ENCODE data around the gene TOLLIP. TPM values are rescaled to one million over a fixed set of nuclear protein-coding genes. Genes with fewer than 3 reads are reported as not detected.
"Not testable (repeated sequence)": the region's sequence is repeated elsewhere in the genome, so short reads cannot be mapped to it uniquely, and the experiment has no call there.

TOLLIP gene
- total RNA-seq, 1 donor from 2014 or later, result 71.1 TPM

DNA sequence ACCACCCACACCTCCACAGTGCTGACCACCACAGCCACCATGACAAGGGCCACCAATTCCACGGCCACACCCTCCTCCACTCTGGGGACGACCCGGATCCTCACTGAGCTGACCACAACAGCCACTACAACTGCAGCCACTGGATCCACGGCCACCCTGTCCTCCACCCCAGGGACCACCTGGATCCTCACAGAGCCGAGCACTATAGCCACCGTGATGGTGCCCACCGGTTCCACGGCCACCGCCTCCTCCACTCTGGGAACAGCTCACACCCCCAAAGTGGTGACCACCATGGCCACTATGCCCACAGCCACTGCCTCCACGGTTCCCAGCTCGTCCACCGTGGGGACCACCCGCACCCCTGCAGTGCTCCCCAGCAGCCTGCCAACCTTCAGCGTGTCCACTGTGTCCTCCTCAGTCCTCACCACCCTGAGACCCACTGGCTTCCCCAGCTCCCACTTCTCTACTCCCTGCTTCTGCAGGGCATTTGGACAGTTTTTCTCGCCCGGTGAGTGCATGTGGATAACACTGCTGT, 58.1 kb downstream of the TOLLIP start:
- Histone ChIP-seq H3K9me3 (no peaks in the 10 kb centered on the region), H3K27me3 (no peaks in the 10 kb centered on the region), H3K36me3 (no peaks in the 10 kb centered on the region), H3K4me1 (no peaks in the 10 kb centered on the region), H3K4me3 (no peak overlapping the region), H3K27ac (no peak overlapping the region)
- no peak for ATAC-seq
- TF ChIP-seq, protein P1, sequence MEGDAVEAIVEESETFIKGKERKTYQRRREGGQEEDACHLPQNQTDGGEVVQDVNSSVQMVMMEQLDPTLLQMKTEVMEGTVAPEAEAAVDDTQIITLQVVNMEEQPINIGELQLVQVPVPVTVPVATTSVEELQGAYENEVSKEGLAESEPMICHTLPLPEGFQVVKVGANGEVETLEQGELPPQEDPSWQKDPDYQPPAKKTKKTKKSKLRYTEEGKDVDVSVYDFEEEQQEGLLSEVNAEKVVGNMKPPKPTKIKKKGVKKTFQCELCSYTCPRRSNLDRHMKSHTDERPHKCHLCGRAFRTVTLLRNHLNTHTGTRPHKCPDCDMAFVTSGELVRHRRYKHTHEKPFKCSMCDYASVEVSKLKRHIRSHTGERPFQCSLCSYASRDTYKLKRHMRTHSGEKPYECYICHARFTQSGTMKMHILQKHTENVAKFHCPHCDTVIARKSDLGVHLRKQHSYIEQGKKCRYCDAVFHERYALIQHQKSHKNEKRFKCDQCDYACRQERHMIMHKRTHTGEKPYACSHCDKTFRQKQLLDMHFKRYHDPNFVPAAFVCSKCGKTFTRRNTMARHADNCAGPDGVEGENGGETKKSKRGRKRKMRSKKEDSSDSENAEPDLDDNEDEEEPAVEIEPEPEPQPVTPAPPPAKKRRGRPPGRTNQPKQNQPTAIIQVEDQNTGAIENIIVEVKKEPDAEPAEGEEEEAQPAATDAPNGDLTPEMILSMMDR (IDR thresholded peaks at IDR 0.05), result no peak
- DNase-seq, result no peak
- intact Hi-C loops (cut with DNase I), result no loop called here

DNA sequence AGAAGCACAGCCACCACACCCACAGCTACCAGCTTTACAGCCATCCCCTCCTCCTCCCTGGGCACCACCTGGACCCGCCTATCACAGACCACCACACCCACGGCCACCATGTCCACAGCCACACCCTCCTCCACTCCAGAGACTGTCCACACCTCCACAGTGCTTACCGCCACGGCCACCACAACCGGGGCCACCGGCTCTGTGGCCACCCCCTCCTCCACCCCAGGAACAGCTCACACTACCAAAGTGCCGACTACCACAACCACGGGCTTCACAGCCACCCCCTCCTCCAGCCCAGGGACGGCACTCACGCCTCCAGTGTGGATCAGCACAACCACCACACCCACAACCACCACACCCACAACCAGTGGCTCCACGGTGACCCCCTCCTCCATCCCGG, 59.0 kb downstream of the TOLLIP start:
- H3K27ac ChIP-seq; DNase-seq; H3K4me3 ChIP-seq; intact Hi-C loops (cut with DNase I); H3K4me1 ChIP-seq; ATAC-seq; H3K36me3 ChIP-seq; H3K9me3 ChIP-seq; H3K27me3 ChIP-seq: not testable (repeated sequence)

DNA sequence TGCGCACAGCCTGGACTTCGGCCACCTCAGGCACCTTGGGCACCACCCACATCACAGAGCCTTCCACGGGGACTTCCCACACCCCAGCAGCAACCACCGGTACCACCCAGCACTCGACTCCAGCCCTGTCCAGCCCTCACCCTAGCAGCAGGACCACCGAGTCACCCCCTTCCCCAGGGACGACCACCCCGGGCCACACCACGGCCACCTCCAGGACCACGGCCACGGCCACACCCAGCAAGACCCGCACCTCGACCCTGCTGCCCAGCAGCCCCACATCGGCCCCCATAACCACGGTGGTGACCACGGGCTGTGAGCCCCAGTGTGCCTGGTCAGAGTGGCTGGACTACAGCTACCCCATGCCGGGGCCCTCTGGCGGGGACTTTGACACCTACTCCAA, 60.5 kb downstream of the TOLLIP start:
- H3K9me3 ChIP-seq; H3K4me1 ChIP-seq; H3K27me3 ChIP-seq; H3K36me3 ChIP-seq; H3K27ac ChIP-seq; ATAC-seq; DNase-seq; intact Hi-C loops (cut with DNase I); H3K4me3 ChIP-seq: not testable (repeated sequence)

DNA sequence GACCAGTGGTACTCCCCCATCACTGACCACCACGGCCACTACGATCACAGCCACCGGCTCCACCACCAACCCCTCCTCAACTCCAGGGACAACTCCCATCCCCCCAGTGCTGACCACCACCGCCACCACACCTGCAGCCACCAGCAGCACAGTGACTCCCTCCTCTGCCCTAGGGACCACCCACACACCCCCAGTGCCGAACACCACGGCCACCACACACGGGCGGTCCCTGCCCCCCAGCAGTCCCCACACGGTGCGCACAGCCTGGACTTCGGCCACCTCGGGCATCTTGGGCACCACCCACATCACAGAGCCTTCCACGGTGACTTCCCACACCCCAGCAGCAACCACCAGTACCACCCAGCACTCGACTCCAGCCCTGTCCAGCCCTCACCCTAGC, 62.4 kb downstream of the TOLLIP start:
- H3K36me3 ChIP-seq; DNase-seq; ATAC-seq; H3K4me3 ChIP-seq; H3K9me3 ChIP-seq; H3K4me1 ChIP-seq; H3K27ac ChIP-seq; intact Hi-C loops (cut with DNase I); H3K27me3 ChIP-seq: not testable (repeated sequence)

DNA sequence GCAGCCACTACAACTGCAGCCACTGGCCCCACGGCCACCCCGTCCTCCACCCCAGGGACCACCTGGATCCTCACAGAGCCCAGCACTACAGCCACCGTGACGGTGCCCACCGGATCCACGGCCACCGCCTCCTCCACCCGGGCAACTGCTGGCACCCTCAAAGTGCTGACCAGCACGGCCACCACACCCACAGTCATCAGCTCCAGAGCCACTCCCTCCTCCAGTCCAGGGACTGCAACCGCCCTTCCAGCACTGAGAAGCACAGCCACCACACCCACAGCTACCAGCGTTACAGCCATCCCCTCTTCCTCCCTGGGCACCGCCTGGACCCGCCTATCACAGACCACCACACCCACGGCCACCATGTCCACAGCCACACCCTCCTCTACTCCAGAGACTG, 63.1 kb downstream of the TOLLIP start:
- ATAC-seq; H3K36me3 ChIP-seq; H3K27me3 ChIP-seq; DNase-seq; H3K27ac ChIP-seq; H3K4me1 ChIP-seq; intact Hi-C loops (cut with DNase I); H3K9me3 ChIP-seq; H3K4me3 ChIP-seq: not testable (repeated sequence)

DNA sequence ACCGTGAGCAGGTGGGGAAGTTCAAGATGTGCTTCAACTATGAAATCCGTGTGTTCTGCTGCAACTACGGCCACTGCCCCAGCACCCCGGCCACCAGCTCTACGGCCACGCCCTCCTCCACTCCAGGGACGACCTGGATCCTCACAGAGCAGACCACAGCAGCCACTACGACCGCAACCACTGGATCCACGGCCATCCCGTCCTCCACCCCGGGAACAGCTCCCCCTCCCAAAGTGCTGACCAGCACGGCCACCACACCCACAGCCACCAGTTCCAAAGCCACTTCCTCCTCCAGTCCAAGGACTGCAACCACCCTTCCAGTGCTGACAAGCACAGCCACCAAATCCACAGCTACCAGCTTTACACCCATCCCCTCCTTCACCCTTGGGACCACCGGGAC, 63.7 kb downstream of the TOLLIP start:
- H3K36me3 ChIP-seq; H3K4me3 ChIP-seq; DNase-seq; H3K27ac ChIP-seq; intact Hi-C loops (cut with DNase I); H3K9me3 ChIP-seq; ATAC-seq; H3K27me3 ChIP-seq; H3K4me1 ChIP-seq: not testable (repeated sequence)

DNA sequence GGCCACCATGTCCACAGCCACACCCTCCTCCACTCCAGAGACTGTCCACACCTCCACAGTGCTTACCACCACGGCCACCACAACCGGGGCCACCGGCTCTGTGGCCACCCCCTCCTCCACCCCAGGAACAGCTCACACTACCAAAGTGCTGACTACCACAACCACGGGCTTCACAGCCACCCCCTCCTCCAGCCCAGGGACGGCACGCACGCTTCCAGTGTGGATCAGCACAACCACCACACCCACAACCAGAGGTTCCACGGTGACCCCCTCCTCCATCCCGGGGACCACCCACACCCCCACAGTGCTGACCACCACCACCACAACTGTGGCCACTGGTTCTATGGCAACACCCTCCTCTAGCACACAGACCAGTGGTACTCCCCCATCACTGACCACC, 64.9 kb downstream of the TOLLIP start:
- H3K4me1 ChIP-seq; H3K27me3 ChIP-seq; H3K27ac ChIP-seq; DNase-seq; ATAC-seq; H3K4me3 ChIP-seq; intact Hi-C loops (cut with DNase I); H3K36me3 ChIP-seq; H3K9me3 ChIP-seq: not testable (repeated sequence)

DNA sequence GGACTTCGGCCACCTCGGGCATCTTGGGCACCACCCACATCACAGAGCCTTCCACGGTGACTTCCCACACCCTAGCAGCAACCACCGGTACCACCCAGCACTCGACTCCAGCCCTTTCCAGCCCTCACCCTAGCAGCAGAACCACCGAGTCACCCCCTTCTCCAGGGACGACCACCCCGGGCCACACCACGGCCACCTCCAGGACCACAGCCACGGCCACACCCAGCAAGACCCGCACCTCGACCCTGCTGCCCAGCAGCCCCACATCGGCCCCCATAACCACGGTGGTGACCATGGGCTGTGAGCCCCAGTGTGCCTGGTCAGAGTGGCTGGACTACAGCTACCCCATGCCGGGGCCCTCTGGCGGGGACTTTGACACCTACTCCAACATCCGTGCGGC, 65.9 kb downstream of the TOLLIP start:
- H3K9me3 ChIP-seq; H3K4me1 ChIP-seq; ATAC-seq; DNase-seq; H3K36me3 ChIP-seq; H3K4me3 ChIP-seq; H3K27ac ChIP-seq; intact Hi-C loops (cut with DNase I); H3K27me3 ChIP-seq: not testable (repeated sequence)

DNA sequence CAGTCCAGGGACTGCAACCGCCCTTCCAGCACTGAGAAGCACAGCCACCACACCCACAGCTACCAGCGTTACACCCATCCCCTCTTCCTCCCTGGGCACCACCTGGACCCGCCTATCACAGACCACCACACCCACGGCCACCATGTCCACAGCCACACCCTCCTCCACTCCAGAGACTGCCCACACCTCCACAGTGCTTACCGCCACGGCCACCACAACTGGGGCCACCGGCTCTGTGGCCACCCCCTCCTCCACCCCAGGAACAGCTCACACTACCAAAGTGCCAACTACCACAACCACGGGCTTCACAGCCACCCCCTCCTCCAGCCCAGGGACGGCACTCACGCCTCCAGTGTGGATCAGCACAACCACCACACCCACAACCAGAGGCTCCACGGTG, 66.7 kb downstream of the TOLLIP start:
- H3K9me3 ChIP-seq; H3K36me3 ChIP-seq; H3K4me1 ChIP-seq; H3K27me3 ChIP-seq; intact Hi-C loops (cut with DNase I); H3K4me3 ChIP-seq; H3K27ac ChIP-seq; DNase-seq; ATAC-seq: not testable (repeated sequence)

DNA sequence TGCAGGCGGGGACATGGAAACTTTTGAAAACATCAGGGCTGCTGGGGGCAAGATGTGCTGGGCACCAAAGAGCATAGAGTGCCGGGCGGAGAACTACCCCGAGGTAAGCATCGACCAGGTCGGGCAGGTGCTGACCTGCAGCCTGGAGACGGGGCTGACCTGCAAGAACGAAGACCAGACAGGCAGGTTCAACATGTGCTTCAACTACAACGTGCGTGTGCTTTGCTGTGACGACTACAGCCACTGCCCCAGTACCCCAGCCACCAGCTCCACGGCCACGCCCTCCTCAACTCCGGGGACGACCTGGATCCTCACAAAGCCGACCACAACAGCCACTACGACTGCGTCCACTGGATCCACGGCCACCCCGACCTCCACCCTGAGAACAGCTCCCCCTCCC, 67.1 kb downstream of the TOLLIP start:
- Histone ChIP-seq H3K4me1 (no peaks in the 10 kb centered on the region), H3K9me3 (no peaks in the 10 kb centered on the region), H3K4me3 (no peak overlapping the region), H3K36me3 (no peaks in the 10 kb centered on the region), H3K27ac (no peak overlapping the region), H3K27me3 (no peaks in the 10 kb centered on the region)
- TF ChIP-seq, protein P1 (IDR thresholded peaks at IDR 0.05), result no peak
- ATAC-seq, result no peak
- intact Hi-C loops (cut with DNase I), result no loop called here
- no peak for DNase-seq

All from upper lobe of right lung (tissue), 1 donor.